AG09319 (cell line): Measurements from ENCODE around the gene IGFBP6.

Experiments used
- DNase-seq: peaks from one replicate; pipeline ENCODE4 v3.0.0-alpha.2; 2010; ENCODE audit warnings: low read depth; ENCODE audit errors: extremely low read depth
- CTCF ChIP-seq: IDR thresholded peaks from 2 replicates; pipeline ENCODE4 v1.5.1; 2011; ENCODE audit warnings: low read depth, mild to moderate bottlenecking, inconsistent platforms, low read length, moderate library complexity

The IGFBP6 gene

GRCh38 chr12:53113951-53114350 lies 16.5 kb downstream of the IGFBP6 start:
- no peak for DNase-seq
- TF ChIP-seq CTCF, result no peak

GRCh38 chr12:53115112-53115890 lies 17.8 kb downstream of the IGFBP6 start:
- DNase-seq, result no peak
- no peak for TF ChIP-seq CTCF

- no peak for TF ChIP-seq CTCF
- no peak for DNase-seq
Observed at GRCh38 chr12:53115891-53116648, 18.6 kb downstream of the IGFBP6 start.

- DNase-seq, result no peak
- no peak for TF ChIP-seq CTCF
Observed at GRCh38 chr12:53118751-53119300, 21.4 kb downstream of the IGFBP6 start.

GRCh38 chr12:53120685-53121525 lies 23.4 kb downstream of the IGFBP6 start:
- DNase-seq, result no peak
- TF ChIP-seq CTCF, result no peak

GRCh38 chr12:53122961-53123468 lies 25.5 kb downstream of the IGFBP6 start:
- no peak for TF ChIP-seq CTCF
- DNase-seq, result no peak
